DND-41 (cell line): Measurements from ENCODE around the gene GNPAT.

Experiments used
- CTCF ChIP-seq: IDR thresholded peaks from 2 replicates; pipeline ENCODE4 v1.5.1; 2012; ENCODE audit warnings: borderline replicate concordance, low read length, moderate library complexity, mild to moderate bottlenecking; ENCODE audit not compliant: poor library complexity, severe bottlenecking; ENCODE audit errors: extremely low read depth
- EZH2 ChIP-seq: IDR thresholded peaks from 3 replicates; pipeline ENCODE4 v1.6.1; 2012; ENCODE audit warnings: borderline replicate concordance, low read depth, mild to moderate bottlenecking, moderate library complexity, low read length, inconsistent platforms; ENCODE audit not compliant: severe bottlenecking

DNA sequence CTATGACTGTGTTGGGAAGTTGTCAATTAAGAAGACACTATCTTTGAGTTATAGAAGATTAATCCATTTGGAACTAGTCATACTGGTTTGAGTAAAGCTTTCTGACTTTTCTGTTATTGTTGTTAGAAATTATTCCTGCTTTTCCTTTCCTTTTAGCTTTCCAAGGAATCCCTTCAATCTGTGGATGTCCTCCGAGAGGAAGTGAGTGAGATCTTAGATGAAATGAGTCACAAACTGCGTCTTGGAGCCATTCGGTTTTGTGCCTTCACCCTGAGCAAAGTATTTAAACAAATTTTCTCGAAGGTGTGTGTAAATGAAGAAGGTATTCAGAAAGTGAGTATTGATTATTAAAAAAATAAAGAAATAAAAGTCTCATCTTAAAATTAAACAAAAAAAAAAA is 19.3 kb downstream of the GNPAT start:
- TF ChIP-seq CTCF (no peak), EZH2 (no peak)
